ENCODE data around the gene DGKG. TPM values are rescaled to one million over a fixed set of nuclear protein-coding genes. Genes with fewer than 3 reads are reported as not detected.
A peak's percentile ranks its signal among the peaks of the same experiment; 100 is the strongest.

DGKG gene
- total and polyA plus RNA-seq, 9 of the 15 experiments (the other 6 are each of a cell fraction or from before 2014, with no cell fraction given): 0.01 to 0.36 (median 0.15) TPM

GRCh38 chr3:186109897-186110803 is 251.9 kb downstream of the DGKG start (continued):
- TF ChIP-seq SLC30A9 (CRISPR knock-in tag; IDR thresholded peaks at IDR 0.05) (no peak), SRF (CRISPR knock-in tag; IDR thresholded peaks at IDR 0.05) (0 out of 4 replicates have a peak, but pooled peaks of 1 of the 2 experiments have one; percentile 10), SNAPC5 (CRISPR knock-in tag; IDR thresholded peaks at IDR 0.05) (no peak), E2F4 (CRISPR knock-in tag; IDR thresholded peaks at IDR 0.05; ENCODE audit: low read depth) (no peak), RERE (CRISPR knock-in tag; IDR thresholded peaks at IDR 0.05; ENCODE audit: borderline replicate concordance) (no peak), AFF1 (IDR thresholded peaks at IDR 0.05; ENCODE audit: low read depth in 1 of 2, partially characterized antibody in 2 of 2) (peak in 1 of 2 experiments; percentile 10), ZBTB43 (CRISPR knock-in tag; IDR thresholded peaks at IDR 0.05) (no peak), ZNF311 (CRISPR knock-in tag; IDR thresholded peaks at IDR 0.05) (no peak), CBX5 (IDR thresholded peaks at IDR 0.05; ENCODE audit: borderline replicate concordance, low read depth) (no peak)
